ENCODE measurements around the gene CDS2.
A peak's percentile ranks its signal among the peaks of the same experiment; 100 is the strongest.
"Not testable (repeated sequence)": the region's sequence is repeated elsewhere in the genome, so short reads cannot be mapped to it uniquely, and the experiment has no call there.

CDS2 gene

DNA sequence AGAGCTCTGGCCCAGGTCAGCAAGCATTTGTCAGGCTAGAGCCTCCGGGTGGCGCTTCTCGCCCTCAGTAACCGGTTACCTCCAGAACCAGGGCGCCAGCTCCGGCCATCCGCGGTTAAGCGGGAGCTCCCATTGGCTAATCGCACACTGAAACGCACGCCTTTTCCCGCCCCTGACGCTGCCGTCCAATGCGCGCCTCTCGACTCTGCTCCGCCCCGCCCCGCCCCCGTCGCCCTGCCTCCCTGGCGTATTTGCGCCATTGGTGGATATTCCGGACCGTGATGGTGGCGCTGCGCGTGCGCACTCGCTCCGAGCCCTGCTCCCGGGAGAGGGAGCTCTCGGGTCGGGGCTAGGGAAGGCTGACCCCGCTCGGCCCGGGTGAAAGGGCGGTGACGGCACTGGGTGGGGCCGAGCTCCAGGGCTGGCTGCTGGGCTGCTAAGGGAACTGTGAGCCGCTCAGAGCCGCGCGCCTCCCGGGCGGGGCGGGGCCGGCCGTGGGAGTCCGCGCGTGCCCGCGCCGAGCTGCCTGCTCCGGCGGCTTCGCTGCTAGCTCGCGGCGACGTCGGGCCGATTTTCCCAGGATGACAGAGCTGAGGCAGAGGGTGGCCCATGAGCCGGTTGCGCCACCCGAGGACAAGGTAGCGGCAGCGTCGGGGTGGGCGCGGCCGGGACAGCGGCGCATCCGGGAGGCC is at the start of gene CDS2:
TSS of gene CDS2 (plus strand) at position 497 of the 692 bp plus-strand sequence. CDS start at position 582, 85 bp downstream.
- no peaks in the 10 kb centered on the region for H3K9me3 Mint-ChIP-seq
- H3K4me1 Mint-ChIP-seq (ENCODE audit: low read depth), result peaks cover 43% of the 10 kb centered on the region
- H3K27ac Mint-ChIP-seq, result peak within 1 kb of the TSS; percentile 97
- no peaks in the 10 kb centered on the region for H3K27me3 Mint-ChIP-seq (ENCODE audit: low read depth)
- peaks cover 6% of the 10 kb centered on the region for H3K36me3 Mint-ChIP-seq (ENCODE audit: low read depth)
- H3K4me3 Mint-ChIP-seq, result peak within 1 kb of the TSS; percentile 98

DNA sequence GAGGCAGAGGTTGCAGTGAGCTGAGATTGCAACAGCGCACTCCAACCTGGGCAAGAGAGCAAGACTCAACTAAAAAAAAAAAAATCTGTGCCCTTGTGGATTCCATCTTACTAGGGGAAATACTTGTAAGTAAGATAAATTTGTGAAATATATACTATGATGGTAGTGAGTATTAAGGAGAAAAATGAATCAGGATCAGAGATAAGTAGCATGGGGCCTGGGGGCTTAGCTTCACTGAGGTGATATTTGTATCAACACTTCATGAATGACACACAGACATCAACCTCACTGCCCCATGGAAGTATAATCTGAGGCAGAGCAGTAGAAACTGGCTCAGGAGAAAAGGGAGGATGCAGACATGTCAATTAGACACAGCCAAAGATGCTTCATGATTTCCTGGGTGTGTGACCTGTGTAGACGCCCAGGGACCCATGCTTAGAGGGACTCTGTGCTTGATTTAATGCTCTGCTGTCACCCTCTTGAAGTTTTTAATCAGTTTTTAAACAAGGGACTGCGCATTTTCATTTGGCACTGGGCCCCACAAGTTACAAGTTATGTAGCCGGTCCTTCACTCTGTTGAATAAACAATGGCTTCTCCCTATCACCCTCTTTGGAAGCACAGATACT is 48.9 kb upstream of the CDS2 start:
- no peaks in the 10 kb centered on the region for H3K27me3 Mint-ChIP-seq (ENCODE audit: low read depth)
- peaks cover 7% of the 10 kb centered on the region for H3K36me3 Mint-ChIP-seq (ENCODE audit: low read depth)
- peak overlapping the region; percentile 97 for H3K27ac Mint-ChIP-seq
- peak overlapping the region; percentile 73 for H3K4me3 Mint-ChIP-seq
- H3K9me3 Mint-ChIP-seq, result no peaks in the 10 kb centered on the region
- H3K4me1 Mint-ChIP-seq (ENCODE audit: low read depth), result peaks cover 55% of the 10 kb centered on the region

DNA sequence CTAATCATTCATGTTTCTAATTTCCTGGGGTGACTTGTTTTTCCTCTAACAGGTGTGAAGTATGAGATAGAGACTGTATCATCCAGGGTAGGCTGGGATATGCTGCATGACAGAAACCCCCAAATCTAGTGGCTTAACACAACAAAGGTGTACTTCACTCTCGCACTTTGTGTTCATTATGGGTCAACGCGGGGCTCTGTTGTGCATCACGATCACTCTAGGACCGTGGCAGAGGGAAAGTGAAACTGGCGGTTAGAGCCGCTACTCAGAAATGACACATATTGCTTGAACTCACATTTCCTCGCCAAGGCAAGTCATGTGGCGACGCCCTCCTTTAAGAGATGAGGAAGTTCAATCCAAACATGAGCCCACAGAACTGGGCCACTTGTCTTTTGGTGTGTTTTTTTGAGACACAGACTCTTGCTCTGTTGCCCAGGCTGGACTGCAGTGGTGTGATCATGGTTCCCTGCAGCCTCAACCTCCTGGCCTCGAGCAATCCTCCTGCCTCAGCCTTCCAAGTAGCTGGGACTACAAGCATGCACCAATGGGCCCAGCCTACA is 48.3 kb upstream of the CDS2 start:
- Mint-ChIP-seq H3K9me3 (no peaks in the 10 kb centered on the region), H3K27ac (peak overlapping the region; percentile 97), H3K4me3 (peak overlapping the region; percentile 73), H3K36me3 (ENCODE audit: low read depth) (peaks cover 7% of the 10 kb centered on the region), H3K4me1 (ENCODE audit: low read depth) (peaks cover 51% of the 10 kb centered on the region), H3K27me3 (ENCODE audit: low read depth) (no peaks in the 10 kb centered on the region)

DNA sequence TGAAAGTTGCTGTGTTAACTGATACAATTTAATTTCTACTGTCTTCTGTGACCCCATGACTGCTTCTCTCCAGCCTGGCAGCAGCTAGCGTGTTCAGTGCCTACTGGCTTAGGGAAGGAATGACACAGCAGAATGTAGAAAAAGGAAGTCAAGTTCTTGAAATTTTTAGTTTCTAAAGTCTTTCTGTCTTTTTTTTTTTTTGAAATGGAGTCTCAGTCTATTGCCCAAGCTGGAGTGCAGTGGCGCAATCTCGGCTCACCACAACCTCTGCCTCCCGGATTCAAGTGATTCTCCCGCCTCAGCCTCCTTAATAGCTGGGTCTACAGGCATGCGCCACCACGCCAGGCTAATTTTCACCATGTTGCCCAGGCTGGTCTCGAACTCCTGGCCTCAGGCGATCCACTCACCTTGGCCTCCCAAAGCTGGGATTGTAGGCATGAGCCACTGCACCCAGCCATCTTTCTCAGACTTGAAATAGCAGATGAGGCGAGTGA is 46.4 kb upstream of the CDS2 start:
- H3K27me3 Mint-ChIP-seq (ENCODE audit: low read depth), result no peaks in the 10 kb centered on the region
- no peaks in the 10 kb centered on the region for H3K9me3 Mint-ChIP-seq
- H3K4me3 Mint-ChIP-seq, result peak overlapping the region; percentile 69
- H3K36me3 Mint-ChIP-seq (ENCODE audit: low read depth), result peaks cover 9% of the 10 kb centered on the region
- peaks cover 40% of the 10 kb centered on the region for H3K4me1 Mint-ChIP-seq (ENCODE audit: low read depth)
- peak overlapping the region; percentile 97 for H3K27ac Mint-ChIP-seq

DNA sequence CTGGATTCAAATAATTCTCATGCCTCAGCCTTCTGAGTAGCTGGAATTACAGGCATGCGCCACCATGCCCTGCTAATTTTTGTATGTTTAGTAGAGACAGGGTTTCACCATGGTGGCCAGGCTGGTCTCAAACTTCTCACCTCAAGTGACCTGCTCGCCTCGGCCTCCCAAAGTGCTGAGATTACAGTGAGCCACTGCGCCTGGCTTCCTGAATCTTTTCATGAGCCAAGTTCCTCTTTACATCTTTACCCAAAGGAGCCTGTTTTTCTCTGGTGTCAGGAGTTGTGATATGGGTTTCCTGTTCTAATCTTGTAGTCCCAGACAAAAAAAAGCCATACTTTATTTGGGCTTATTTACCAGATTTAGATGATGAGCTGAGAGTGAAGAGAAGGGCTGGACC is 41.4 kb upstream of the CDS2 start:
- Mint-ChIP-seq H3K36me3 (ENCODE audit: low read depth) (peaks cover 7% of the 10 kb centered on the region), H3K4me1 (ENCODE audit: low read depth) (peaks cover 21% of the 10 kb centered on the region), H3K27ac (no peak overlapping the region), H3K4me3 (no peak overlapping the region), H3K9me3 (no peaks in the 10 kb centered on the region), H3K27me3 (ENCODE audit: low read depth) (no peaks in the 10 kb centered on the region)

DNA sequence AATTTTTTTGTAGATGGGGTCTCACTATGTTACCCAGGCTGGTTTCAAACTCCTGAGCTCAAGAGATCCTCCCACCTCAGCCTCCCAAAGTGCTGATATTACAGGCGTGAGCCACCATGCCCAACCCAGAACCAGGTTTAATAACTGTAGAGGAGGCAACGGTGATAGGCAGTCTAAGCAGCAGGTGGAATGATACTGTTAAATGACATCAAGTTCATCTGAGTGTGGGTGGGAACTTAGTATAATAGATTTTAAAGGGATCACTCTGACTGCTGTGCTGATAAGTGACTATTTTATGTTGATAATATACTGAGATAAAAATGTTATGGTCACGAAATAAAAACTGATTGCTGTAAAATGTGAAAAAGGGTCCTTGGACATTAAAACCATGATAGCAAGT is 38.1 kb upstream of the CDS2 start:
- no peak overlapping the region for H3K4me3 Mint-ChIP-seq
- H3K4me1 Mint-ChIP-seq (ENCODE audit: low read depth), result peaks cover 13% of the 10 kb centered on the region
- no peaks in the 10 kb centered on the region for H3K27me3 Mint-ChIP-seq (ENCODE audit: low read depth)
- H3K27ac Mint-ChIP-seq, result no peak overlapping the region
- no peaks in the 10 kb centered on the region for H3K9me3 Mint-ChIP-seq
- H3K36me3 Mint-ChIP-seq (ENCODE audit: low read depth), result peaks cover 13% of the 10 kb centered on the region

DNA sequence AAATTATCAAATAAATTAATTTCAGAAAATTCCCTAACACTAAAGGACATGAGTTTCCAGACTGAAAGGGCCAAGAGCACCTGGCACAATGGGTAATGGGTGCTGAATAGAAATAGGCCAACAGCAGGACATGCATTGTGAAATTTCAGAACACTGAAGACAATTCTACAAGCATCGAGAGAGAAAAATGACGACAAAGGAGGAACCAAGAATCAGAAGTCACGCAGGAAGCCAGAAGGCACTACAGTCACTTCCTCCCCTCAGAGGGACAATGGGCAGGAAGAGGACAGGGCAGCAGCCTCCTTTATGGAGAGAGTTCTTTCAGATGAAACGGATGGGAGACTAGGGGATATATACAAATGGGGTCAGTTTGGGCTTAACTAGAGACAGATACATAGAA is 36.6 kb upstream of the CDS2 start:
- Mint-ChIP-seq H3K36me3 (ENCODE audit: low read depth) (peaks cover 13% of the 10 kb centered on the region), H3K4me3 (no peak overlapping the region), H3K27me3 (ENCODE audit: low read depth) (no peaks in the 10 kb centered on the region), H3K27ac (peak overlapping the region; percentile 72), H3K4me1 (ENCODE audit: low read depth) (peaks cover 13% of the 10 kb centered on the region), H3K9me3 (no peaks in the 10 kb centered on the region)

DNA sequence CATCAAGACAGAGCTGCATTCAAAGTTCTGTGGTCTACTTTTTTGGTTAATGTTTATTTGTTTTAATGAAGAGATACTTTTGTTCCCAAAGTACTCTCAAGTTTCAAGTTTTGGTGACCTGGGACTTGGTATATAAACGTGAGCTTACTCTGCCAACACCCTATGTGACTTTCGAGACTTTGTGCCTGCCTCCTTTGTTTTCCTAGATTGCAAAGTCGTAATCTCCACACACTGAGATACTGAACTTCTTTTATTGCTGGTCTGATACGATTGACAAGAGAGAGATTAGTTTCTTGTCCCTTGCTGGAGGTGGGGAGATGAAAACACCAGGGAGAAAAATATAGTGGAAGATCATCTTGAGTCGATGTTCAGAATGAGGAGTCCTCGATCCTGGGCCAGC is 34.9 kb upstream of the CDS2 start:
- Mint-ChIP-seq H3K27ac (no peak overlapping the region), H3K4me3 (no peak overlapping the region), H3K4me1 (ENCODE audit: low read depth) (peaks cover 13% of the 10 kb centered on the region), H3K36me3 (ENCODE audit: low read depth) (peaks cover 11% of the 10 kb centered on the region), H3K27me3 (ENCODE audit: low read depth) (no peaks in the 10 kb centered on the region), H3K9me3 (no peaks in the 10 kb centered on the region)

DNA sequence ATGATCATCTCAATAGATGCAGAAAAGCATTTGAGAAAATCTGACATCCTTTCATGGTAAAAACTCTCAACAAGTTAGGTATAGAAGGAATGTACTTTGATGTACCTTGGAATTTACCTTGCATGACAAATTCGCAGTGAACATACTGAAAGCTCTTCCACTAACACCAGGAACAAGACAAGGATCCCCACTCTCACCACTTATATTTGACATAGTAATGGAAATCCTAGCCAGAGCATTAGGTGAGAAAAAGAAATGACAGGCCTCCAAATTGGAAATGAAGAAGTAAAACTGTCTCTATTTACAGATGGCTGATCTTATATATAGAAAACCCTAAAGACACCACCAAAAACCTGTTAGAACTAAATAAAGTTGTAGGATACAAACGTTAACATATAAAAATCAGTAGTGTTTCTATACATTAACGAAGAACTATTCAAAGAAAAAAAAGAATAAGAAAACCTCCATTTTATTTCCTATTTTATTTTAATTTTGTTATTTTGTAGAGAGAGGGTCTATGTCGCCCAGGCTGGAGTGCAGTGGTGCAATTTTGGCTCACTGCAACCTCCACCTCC is 34.0 kb upstream of the CDS2 start:
- Mint-ChIP-seq H3K27ac (no peak overlapping the region), H3K4me3 (no peak overlapping the region), H3K4me1 (ENCODE audit: low read depth) (peaks cover 13% of the 10 kb centered on the region), H3K36me3 (ENCODE audit: low read depth) (peaks cover 11% of the 10 kb centered on the region), H3K27me3 (ENCODE audit: low read depth) (no peaks in the 10 kb centered on the region), H3K9me3 (no peaks in the 10 kb centered on the region)

DNA sequence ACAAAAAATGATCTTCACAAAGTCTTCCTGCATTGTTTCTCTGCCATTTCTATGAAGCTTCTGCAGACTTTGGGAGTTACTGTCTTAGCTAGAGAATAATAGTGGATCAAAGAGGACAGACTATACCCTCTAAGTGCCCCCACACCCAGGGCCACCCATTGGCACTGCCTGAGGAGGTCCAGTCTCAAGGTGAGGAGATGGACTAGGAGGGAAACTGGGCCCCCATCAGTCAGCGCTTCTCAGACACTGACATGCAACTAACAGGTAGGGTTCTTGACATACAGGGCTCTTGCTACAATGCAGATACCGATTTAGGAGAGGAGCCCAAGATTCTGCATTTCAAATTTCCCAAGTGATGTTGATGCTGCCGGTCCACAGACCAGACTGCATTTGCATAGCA is 31.4 kb upstream of the CDS2 start:
- Mint-ChIP-seq H3K36me3 (ENCODE audit: low read depth) (peaks cover 25% of the 10 kb centered on the region), H3K4me1 (ENCODE audit: low read depth) (peaks cover 4% of the 10 kb centered on the region)

DNA sequence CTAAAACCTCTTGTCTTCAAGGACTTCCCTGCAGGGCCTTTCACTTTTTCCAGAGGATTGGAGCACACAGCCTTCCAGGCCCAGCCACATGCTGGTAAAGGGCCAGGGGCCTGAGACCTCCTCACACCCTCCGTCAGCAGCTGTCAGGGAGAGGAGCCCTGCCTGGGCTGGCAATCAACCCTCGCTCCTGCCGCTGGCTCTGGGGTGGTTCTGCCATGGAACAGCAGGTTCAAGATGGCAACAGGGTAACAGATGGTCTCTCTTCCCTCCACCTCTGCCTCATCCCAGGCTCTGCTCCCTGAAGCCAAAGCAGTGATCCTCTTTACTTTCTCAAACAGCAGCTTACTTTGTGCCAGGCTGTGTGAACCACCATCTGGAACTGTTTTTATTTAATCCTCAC is 30.9 kb upstream of the CDS2 start:
- no peak overlapping the region for H3K4me3 Mint-ChIP-seq

More for the DNA sequence above, 31.4 kb upstream of the CDS2 start:
- Mint-ChIP-seq H3K27ac (peak overlapping the region; percentile 41), H3K9me3 (no peaks in the 10 kb centered on the region), H3K4me3 (no peak overlapping the region), H3K27me3 (ENCODE audit: low read depth) (no peaks in the 10 kb centered on the region)

DNA sequence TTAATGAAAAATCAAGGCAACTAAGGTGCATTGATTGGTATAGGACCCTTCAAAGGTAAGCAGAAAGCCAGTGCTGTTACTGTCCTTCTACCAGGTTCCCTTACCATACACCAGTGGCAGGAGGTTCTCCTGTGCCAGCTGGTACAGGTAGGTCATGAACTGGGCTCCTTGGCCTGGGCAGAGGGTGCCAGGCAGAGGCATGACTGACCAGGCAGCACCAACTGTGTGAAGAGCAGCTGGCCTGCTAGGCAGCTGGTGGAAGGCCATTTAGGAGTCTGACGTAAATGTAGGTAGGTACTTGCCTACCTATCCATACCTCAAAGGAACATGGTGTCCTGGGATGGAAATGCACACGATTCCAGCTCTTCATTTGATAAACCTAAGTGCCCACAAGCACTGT is 30.3 kb upstream of the CDS2 start:
- peaks cover 25% of the 10 kb centered on the region for H3K36me3 Mint-ChIP-seq (ENCODE audit: low read depth)
- no peak overlapping the region for H3K4me3 Mint-ChIP-seq
- H3K9me3 Mint-ChIP-seq, result no peaks in the 10 kb centered on the region
- no peaks in the 10 kb centered on the region for H3K27me3 Mint-ChIP-seq (ENCODE audit: low read depth)
- H3K4me1 Mint-ChIP-seq (ENCODE audit: low read depth), result peaks cover 6% of the 10 kb centered on the region
- H3K27ac Mint-ChIP-seq, result no peak overlapping the region

More for the DNA sequence above, 30.9 kb upstream of the CDS2 start:
- H3K4me1 Mint-ChIP-seq (ENCODE audit: low read depth), result peaks cover 6% of the 10 kb centered on the region
- H3K27me3 Mint-ChIP-seq (ENCODE audit: low read depth), result no peaks in the 10 kb centered on the region
- H3K36me3 Mint-ChIP-seq (ENCODE audit: low read depth), result peaks cover 25% of the 10 kb centered on the region
- no peaks in the 10 kb centered on the region for H3K9me3 Mint-ChIP-seq
- H3K27ac Mint-ChIP-seq, result no peak overlapping the region

DNA sequence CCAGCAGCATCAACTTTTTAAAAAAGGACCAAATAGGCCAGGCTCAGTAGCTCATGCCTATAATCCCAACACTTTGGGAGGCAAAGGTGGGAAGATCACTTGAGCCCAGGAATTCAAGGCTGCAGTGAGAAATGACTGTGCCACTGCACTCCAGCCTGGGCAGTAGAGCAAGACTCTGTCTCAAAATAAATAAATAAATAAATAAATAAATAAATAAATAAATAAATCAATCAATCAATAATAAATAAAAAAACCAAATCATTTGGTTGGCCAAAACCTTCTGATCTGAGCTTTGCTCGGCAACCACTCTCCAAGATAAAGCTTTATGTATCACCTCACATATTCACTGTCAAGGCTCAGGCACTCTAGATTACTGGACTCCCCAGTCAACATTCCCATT is 27.8 kb upstream of the CDS2 start:
- not testable (repeated sequence) for H3K27ac Mint-ChIP-seq; H3K27me3 Mint-ChIP-seq (ENCODE audit: low read depth); H3K4me3 Mint-ChIP-seq; H3K9me3 Mint-ChIP-seq; H3K4me1 Mint-ChIP-seq (ENCODE audit: low read depth)
- peaks cover 39% of the 10 kb centered on the region for H3K36me3 Mint-ChIP-seq (ENCODE audit: low read depth)

DNA sequence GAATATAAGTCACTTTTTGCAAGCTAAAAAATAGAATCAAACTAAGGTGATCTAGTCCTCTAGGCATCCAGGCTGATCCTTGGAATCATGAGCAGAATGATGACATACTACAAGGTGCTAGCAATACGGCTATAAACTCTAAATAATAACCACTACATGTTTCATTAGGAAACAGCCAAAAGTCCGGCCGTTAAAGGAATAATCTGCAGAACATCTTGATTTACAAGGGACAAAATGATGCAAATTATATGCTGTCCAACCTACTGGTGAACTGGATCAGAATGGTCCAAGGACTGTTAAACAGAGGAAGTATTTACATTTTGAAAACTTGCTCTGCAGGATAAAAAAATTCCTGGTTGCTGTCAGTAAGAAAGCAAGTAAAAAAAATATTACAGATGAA is 26.9 kb upstream of the CDS2 start:
- not testable (repeated sequence) for H3K4me3 Mint-ChIP-seq; H3K27ac Mint-ChIP-seq; H3K4me1 Mint-ChIP-seq (ENCODE audit: low read depth); H3K9me3 Mint-ChIP-seq; H3K27me3 Mint-ChIP-seq (ENCODE audit: low read depth)
- H3K36me3 Mint-ChIP-seq (ENCODE audit: low read depth), result peaks cover 46% of the 10 kb centered on the region
